C1 segment of cervical spinal cord (tissue), 14 donors: ENCODE results near the gene ANKRD53.

ENCODE experiments used
- DNase-seq, 14 donors: peaks; one replicate each; lab custom pipeline; 2025; lab: John Stamatoyannopoulos, UW

Gene ANKRD53

GRCh38 chr2:70964596-70965386 lies 13.6 kb upstream of the ANKRD53 start:
- DNase-seq, result peak in 8 of 14 donors; percentile 13 to 53 (median 40)

- DNase-seq, result no peak
Observed at GRCh38 chr2:70965506-70965905, 12.9 kb upstream of the ANKRD53 start.

DNA sequence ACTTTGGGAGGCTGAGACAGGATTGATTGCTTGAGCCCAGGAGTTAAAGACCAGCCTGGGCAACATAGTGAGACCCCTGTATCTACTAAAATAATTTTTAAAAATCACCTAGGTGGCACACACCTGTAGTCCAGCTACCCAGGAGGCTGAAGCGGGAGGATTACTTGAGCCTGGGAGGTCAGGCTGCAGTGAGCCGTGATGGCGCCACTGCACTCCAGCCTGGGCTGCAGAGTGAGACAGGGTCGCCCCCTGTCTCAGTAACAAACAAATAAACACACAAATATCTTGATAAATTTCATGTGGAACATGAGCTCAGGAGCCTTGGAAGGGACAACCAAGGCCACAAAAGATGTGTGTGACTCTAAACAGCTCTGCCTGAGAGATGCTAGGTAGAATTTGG lies 11.7 kb upstream of the ANKRD53 start:
- no peak for DNase-seq

GRCh38 chr2:70967189-70967588 lies 11.2 kb upstream of the ANKRD53 start:
- DNase-seq, result no peak

DNA sequence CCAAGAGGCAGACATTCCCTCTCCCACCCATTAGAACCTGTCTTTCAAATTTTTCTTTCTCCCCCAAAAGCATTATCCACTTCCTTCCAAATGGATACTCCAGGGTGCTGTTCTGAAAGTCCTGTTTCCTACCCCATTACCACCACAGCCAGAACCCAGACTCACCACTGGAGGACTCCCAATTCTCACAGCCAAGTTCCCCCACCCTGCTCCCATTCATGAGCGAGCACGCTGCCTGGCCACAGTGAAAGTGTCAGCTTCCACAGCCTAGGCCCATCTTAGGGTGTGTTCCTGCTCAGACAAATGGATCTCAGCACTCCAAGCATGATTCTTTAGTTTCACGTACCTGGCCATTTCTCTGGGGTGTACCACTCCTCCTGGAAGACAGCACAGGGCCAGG lies 3.8 kb upstream of the ANKRD53 start:
- no peak for DNase-seq

DNA sequence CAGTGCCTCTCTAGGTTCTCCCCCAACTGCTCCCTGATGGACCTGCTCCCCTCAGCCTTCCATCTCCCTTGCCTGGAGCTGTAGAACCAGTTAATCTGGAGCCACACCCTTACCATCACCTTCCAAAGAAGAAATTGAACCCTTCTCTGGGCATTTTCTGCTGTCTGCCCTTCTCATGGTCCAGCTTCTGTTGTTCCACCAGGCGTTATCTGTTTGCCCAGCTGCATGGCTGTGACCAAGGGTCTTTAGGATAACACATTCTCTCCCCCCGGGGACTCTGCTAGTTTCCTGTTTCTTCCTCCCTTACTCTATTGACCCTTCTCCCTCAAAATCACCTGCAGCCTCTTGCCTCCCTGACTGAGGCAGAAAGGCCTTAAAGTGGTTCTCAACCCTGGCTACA lies 3.2 kb upstream of the ANKRD53 start:
- no peak for DNase-seq

DNA sequence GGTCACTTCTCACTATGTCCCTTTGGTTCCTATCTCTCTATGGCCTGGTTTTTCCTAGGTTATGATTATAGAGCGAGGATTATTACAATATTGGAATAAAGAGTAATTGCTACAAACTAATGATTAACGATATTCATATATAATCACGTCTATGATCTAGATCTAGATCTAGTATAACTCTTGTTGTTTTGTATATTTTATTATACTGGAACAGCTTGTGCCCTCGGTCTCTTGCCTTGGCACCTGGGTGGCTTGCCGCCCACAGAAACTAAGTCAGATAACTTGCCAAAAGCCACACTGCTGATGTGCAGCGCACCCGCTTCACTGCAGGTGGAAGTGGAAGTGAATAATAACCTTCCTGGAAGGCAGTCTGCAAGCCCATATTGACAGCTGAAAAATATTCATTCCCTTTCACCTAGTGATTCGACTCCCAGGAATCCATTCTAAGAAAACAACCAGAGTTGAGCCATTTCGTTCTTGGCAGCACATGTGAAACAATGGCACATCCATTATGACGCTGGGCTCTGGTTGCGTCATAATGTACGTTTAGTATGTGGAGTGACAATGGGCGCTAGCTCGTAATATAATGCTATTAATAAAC lies 725 bp upstream of the ANKRD53 start:
- peak in 1 of 14 donors; percentile 45 for DNase-seq

DNA sequence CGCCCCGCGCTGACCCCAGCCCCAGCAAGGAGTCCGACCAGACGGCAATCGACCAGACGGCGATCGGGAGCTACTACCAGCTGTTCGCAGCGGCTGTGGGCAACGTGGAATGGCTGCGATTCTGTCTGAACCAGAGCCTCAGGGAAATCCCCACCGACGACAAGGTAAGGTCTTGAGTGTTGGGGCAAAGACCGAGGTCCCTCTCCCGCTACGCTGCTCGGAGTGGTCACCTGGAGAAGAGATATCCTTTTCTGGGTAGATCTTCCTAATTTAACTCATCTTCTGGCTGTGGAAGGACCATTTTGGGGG lies 704 bp downstream of the ANKRD53 start:
- no peak for DNase-seq

- no peak for DNase-seq
Observed at GRCh38 chr2:70979626-70980025, 1.2 kb downstream of the ANKRD53 start.

- DNase-seq, result no peak
Observed at GRCh38 chr2:70981421-70981820, 3.0 kb downstream of the ANKRD53 start.

DNA sequence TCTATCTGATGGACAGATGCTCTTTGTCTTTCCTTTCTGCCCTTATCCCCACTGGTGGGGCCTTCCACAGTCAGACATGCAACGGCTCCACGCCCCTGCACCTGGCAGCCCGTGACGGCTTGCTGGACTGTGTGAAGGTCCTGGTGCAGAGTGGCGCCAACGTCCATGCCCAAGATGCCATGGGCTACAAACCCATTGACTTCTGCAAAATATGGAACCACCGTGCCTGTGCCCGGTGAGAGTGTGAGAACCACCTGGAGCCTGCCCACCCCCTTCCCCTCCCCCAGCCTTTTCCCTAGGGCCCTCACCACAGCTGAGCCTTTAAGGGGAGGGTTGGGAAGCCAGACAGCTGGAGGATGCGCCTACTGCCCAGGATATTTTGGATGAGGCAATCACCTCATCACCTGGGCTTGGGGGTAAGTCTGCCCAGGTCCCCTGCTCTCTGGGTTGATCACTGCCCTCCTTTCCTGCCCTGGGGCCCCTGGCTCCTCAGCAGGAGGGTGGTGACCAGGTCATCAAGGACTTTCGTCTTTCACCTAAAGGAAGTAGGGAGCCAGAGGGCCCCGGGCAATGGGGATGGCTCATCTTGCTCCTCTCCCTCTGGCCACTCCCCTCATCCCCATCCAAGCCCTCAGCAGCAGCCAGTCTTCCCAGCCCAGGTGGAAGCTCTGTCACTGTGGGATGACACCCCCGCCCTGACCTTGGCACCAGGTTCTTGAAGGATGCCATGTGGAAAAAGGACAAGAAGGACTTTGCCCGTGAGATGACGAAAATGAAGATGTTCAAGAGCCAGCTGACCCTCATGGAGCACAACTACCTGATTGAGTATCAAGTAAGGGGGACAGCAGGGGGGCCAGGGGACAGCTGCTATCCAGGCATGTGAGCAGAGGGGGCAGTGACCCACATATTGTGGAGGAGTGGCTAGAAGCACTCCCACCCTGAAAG lies 3.7 kb downstream of the ANKRD53 start:
- no peak for DNase-seq

- no peak for DNase-seq
Observed at GRCh38 chr2:70982971-70983370, 4.5 kb downstream of the ANKRD53 start.

- no peak for DNase-seq
Observed at GRCh38 chr2:70983506-70984227, 5.2 kb downstream of the ANKRD53 start.

DNA sequence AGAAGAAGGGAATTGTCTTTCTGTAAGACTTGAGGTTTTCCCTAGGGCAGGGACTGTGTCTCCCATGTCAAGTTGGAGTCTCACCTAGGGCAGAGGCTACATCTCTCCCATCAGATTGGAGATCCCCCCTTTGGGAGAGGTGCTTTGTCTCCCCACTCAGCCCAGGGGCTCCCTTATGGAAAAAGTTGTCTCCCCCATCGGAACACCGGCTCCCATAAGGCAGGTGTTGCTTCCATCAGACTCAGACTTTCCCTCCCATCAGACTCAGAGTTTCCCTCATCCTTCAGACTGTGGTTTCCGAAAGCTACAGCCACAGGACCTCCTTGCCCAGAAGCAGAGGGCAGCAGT lies 5.8 kb downstream of the ANKRD53 start:
- DNase-seq, result no peak

GRCh38 chr2:70984576-70985282 lies 6.3 kb downstream of the ANKRD53 start:
- peak in 2 of 14 donors; percentile 12 to 32 for DNase-seq

DNA sequence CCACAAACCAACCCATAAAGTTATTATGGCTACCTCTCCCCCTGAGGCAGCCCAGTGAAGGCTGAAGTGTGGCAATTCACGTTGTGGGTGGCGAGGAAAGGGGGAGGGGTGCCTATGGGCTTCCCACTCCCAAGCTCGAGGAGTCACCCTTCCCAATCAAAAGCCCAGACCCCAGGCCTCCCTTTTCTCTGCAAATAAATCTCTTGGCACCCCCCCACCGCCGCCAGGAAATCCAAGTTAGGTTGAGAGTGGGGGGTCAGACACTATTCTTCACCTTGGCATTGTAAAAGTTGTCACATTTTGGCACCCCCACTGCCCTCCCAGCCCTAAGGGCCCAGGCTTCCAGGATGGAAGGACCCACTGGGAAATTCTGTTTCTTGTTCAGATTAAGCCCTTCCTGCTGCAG lies 6.9 kb downstream of the ANKRD53 start:
- DNase-seq, result no peak

DNA sequence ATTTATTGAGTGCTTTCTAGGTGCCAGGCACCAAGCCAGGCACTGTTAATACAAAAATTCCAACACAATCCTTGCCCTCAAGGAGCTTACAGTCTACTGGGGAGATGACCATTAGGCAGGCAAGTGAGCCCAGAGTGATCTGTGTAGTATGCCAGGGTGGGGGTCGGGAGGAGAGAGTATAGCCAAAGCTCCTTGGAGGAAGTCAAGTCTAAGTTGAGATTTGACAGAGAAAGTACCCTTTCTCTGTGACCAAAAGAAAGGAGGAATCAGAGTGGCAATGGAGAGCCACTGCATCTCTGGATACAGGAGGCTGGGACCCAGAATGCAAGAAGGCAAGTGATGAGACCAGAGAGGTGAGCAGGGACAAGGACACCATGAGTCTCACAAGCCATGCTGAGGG lies 7.5 kb downstream of the ANKRD53 start:
- DNase-seq, result no peak

DNA sequence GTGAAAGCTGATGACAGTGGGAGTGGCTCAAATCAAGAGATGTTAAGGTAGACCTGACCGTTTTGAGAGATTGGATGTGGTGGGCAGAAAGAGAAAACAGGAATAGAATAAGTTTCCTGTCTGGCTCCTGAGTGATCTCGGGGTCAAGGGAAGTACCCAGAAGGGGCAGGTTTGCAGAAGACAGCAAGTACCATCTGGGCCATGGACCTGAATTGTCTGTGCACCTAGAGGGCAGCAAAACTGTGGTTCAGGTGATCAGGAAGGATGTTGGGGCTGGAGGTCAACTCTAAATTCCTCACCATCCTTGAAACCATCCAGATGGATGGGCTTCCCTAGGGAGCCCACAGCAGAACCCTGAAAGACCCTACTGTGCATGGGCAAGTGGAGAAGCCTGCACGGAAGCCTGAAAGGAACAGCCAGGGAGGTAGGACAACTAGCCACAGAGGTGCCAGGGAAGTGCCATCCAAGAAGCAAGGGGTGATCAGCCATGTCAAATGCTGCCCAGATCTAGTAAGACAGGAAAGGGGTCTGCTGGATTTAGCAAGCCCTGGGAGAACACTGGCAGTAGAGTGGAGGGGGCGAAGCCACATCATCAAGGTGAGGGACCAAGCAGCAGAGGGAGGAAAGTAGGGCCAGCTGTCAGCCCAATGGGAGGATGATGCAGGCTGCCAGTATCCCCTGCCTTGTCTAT lies 8.2 kb downstream of the ANKRD53 start:
- DNase-seq, result no peak

DNA sequence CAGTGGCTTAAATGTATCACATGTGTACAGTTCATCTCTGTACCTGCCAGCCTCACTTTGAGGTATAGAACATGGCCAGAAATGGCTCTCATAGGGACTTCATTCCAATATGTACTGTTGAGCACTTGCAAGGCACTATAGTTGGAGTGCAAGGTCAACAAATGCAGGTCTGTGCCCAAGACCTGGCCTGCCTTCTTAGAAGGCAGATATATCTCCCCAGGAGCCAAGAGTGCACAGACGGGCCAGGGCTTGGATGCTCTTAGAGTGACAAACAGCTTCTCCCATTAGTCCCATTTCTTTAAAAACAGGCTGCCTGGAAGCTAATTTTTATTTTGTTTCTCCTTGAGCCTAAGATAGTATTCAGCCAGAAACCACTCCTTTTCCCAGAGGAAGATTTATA lies 9.0 kb downstream of the ANKRD53 start:
- no peak for DNase-seq

DNA sequence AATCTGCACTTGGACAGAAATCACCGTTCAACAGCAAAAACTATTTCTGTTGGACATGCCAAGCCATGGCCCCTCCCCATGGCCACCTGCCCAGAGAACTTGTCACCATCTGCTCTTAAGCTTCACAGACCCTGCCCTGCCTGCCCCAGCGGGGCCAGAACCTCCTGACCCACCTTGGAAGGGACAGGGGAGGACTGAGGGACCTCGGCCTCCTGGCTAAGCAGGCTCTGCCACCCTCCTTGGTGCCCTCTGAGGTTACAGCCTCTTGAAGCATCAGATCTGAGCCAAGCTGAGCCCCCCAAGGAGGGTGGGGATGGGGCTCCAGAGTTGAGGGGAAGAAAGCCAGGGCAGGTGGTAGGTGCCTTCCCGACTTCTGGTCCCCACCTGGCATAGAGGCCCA lies 9.7 kb downstream of the ANKRD53 start:
- DNase-seq, result no peak
